Panc1 (cell line): ENCODE measurements around the gene FAM217B. TPM values are rescaled to one million over a fixed set of nuclear protein-coding genes. Genes with fewer than 3 reads are reported as not detected.

Source experiments
- ATAC-seq: fragments of 200-7000 bp; cut with Tn5 transposase; 2 replicates; pipeline ENCODE4 v1.9.1; 2020; ENCODE audit warnings: mild to moderate bottlenecking, moderate library complexity
- BruUV-seq: library from RNA; stranded (reverse); fragments of 400-500 nt; replicated peaks from 2 replicates; lab custom pipeline; 2021; lab: Mats Ljungman, UMichigan
- CTCF ChIA-PET: fragments of 300-600 bp; sonication (Branson Sonifier 250); formaldehyde crosslinking; loops from one replicate; lab custom pipeline; 2022; ENCODE audit warnings: antibody characterized with exemption; lab: Charles Lee
- POLR2A ChIA-PET: fragments of 300-600 bp; sonication (Branson Sonifier 250); formaldehyde crosslinking; loops from one replicate; lab custom pipeline; 2022; ENCODE audit warnings: antibody characterized with exemption; lab: Charles Lee
- DNase-seq: peaks from one replicate; pipeline ENCODE4 v3.0.0-alpha.2; 2010; ENCODE audit warnings: low read depth, low spot score
- H3K27ac ChIP-seq: 2 replicates; pipeline ENCODE4 v1.5.1; 2011; ENCODE audit warnings: mild to moderate bottlenecking, low read length, inconsistent platforms
- H3K27me3 ChIP-seq: fragments of 200-500 bp; sonication (Bioruptor generic); 2 replicates; pipeline ENCODE4 v1.6.0; 2014; ENCODE audit warnings: low read length, inconsistent platforms; ENCODE audit not compliant: control insufficient read depth, insufficient read depth
- H3K36me3 ChIP-seq: fragments of 200-500 bp; sonication (Bioruptor generic); 2 replicates; pipeline ENCODE4 v1.5.1; 2014; ENCODE audit warnings: inconsistent platforms, mild to moderate bottlenecking, low read length, moderate library complexity; ENCODE audit not compliant: control insufficient read depth, insufficient read depth
- H3K4me1 ChIP-seq: 2 replicates; pipeline ENCODE4 v1.5.1; 2011; ENCODE audit warnings: inconsistent platforms, mild to moderate bottlenecking, low read length, moderate library complexity; ENCODE audit not compliant: control insufficient read depth, insufficient read depth
- H3K4me3 ChIP-seq, 2 experiments: 2 replicates each; pipeline ENCODE4 v1.5.1; 2011 to 2012; ENCODE audit warnings: low read depth in 2 of 2, low read length in 2 of 2, mild to moderate bottlenecking in 2 of 2, inconsistent platforms in 1 of 2, moderate library complexity in 1 of 2
- H3K9me3 ChIP-seq: fragments of 200-500 bp; sonication (Bioruptor generic); 2 replicates; pipeline ENCODE4 v1.5.1; 2014; ENCODE audit warnings: low read depth, mild to moderate bottlenecking, inconsistent platforms, low read length, moderate library complexity; ENCODE audit not compliant: control insufficient read depth, insufficient read depth
- CTCF ChIP-seq: fragments of 450-650 bp; IDR thresholded peaks from 2 replicates; pipeline ENCODE4 v1.5.1; 2017; ENCODE audit warnings: mild to moderate bottlenecking
- POLR2AphosphoS5 ChIP-seq: IDR thresholded peaks from 2 replicates; pipeline ENCODE4 v1.6.1; 2012; ENCODE audit warnings: mild to moderate bottlenecking, low read depth, low read length, moderate library complexity
- REST ChIP-seq, 2 experiments: IDR thresholded peaks; 2 replicates each; pipeline ENCODE4 v1.6.1; 2011 to 2012; ENCODE audit warnings: low read depth in 2 of 2, control low read depth in 1 of 2, low read length in 1 of 2, mild to moderate bottlenecking in 1 of 2, moderate library complexity in 1 of 2; ENCODE audit not compliant: insufficient read depth in 1 of 2
- SIN3A ChIP-seq: IDR thresholded peaks from 2 replicates; pipeline ENCODE4 v1.6.1; 2012; ENCODE audit warnings: low read depth, mild to moderate bottlenecking, low read length, moderate library complexity, borderline replicate concordance; ENCODE audit not compliant: insufficient read depth
- TCF7L2 ChIP-seq: IDR thresholded peaks from 2 replicates; pipeline ENCODE4 v1.6.1; 2011; ENCODE audit warnings: mild to moderate bottlenecking, low read depth, low read length, inconsistent platforms
- in situ Hi-C: cut with HindIII; loops from 2 replicates; pipeline ENCODE4 v1.10.0; 2016; ENCODE audit warnings: low sequenced_read_pairs, low pct_unique_long_range_greater_than_20kb
- intact Hi-C: fragments of 100-400 bp; cut with micrococcal nuclease; formaldehyde crosslinking; loops from one replicate; pipeline ENCODE4 v1.10.0; 2022; ENCODE audit not compliant: unreplicated experiment
- total RNA-seq: library from RNA; stranded (reverse); gene quantifications from one replicate; pipeline ENCODE4 v1.2.1, GENCODE V29; 2021; ENCODE audit not compliant: unreplicated experiment

Gene FAM217B
- total RNA-seq, 1 experiment from 2014 or later: 24.4 TPM

GRCh38 chr20:59976156-59976782, 36.1 kb downstream of the FAM217B start:
- no peak for ATAC-seq
- H3K4me3 ChIP-seq: no peak overlapping the region
- H3K27ac ChIP-seq: no peak overlapping the region
- in situ Hi-C loops (no loop called here), intact Hi-C loops (no loop called here)
- no peak for TF ChIP-seq TCF7L2
- TF ChIP-seq CTCF: no peak
- TF ChIP-seq SIN3A: no peak
- TF ChIP-seq REST (IDR thresholded peaks at IDR 0.05; ENCODE audit: insufficient read depth in 1 of 2, low read depth in 2 of 2, low read length in 1 of 2): no peak
- no peak for TF ChIP-seq POLR2AphosphoS5
- POLR2A ChIA-PET: no interaction called here
- no peaks in the 10 kb centered on the region for H3K9me3 ChIP-seq
- no peak for DNase-seq
- CTCF ChIA-PET: no interaction called here
- no peaks in the 10 kb centered on the region for H3K27me3 ChIP-seq
- H3K4me1 ChIP-seq: no peaks in the 10 kb centered on the region
- no peaks in the 10 kb centered on the region for H3K36me3 ChIP-seq
- no TSS peak for BruUV-seq

DNA sequence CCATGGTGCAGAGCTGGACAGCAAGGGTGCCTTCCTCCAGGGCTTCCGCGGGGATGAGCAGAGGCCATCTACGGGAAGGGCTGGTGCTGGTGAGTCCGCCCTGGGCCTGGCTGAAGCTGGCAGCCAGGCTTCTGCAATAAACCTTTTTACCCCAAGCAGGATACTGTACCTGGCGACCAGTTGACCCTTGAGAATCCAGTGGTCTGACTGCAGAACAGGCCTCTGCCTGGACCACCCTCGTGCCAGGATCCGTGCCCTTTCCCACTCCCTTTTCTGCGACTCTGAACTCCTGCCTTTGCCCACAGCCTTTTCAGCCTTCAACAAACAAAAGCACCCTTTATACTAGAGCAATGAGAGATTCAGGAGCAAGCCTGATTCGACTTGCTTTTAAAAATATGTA, 36.9 kb downstream of the FAM217B start:
- in situ Hi-C loops: no loop called here

More for the DNA sequence above, 36.9 kb downstream of the FAM217B start:
- BruUV-seq: no TSS peak
- no peak overlapping the region for H3K27ac ChIP-seq
- ChIA-PET CTCF (no interaction called here), POLR2A (no interaction called here)
- no peaks in the 10 kb centered on the region for H3K4me1 ChIP-seq
- TF ChIP-seq CTCF (no peak), POLR2AphosphoS5 (no peak), SIN3A (no peak), TCF7L2 (no peak), REST (IDR thresholded peaks at IDR 0.05; ENCODE audit: insufficient read depth in 1 of 2, low read depth in 2 of 2, low read length in 1 of 2) (no peak)
- no peak overlapping the region for H3K4me3 ChIP-seq
- ATAC-seq (no peak), DNase-seq (no peak)
- no peaks in the 10 kb centered on the region for H3K27me3 ChIP-seq
- no peaks in the 10 kb centered on the region for H3K36me3 ChIP-seq
- H3K9me3 ChIP-seq: no peaks in the 10 kb centered on the region
- intact Hi-C loops: no loop called here
